Peyer's patch (tissue), 4 donors: Measurements from ENCODE around the gene ZSCAN30. TPM values are rescaled to one million over a fixed set of nuclear protein-coding genes. Genes with fewer than 3 reads are reported as not detected.

Experiments
- DNase-seq, 3 donors: peaks; one replicate each; pipeline ENCODE4 v3.0.0-alpha.2; 2017 to 2019
- H3K27ac ChIP-seq, 4 donors: fragments of 200-600 bp; sonication (generic); one replicate each; pipeline ENCODE4 v1.5.1; 2016 to 2019
- H3K27me3 ChIP-seq, 2 donors: fragments of 200-600 bp; sonication (generic); one replicate each; pipeline ENCODE4 v1.5.1; 2019
- H3K36me3 ChIP-seq, 3 donors: fragments of 200-600 bp; sonication (generic); one replicate each; pipeline ENCODE4 v1.5.1; 2016 to 2019
- H3K4me1 ChIP-seq, 4 donors: fragments of 200-600 bp; sonication (generic); one replicate each; pipeline ENCODE4 v1.5.1; 2016 to 2019
- H3K4me3 ChIP-seq, 4 donors: fragments of 200-600 bp; sonication (generic); 1 replicate in 3 of 4; 2 replicates in 1 of 4; pipeline ENCODE4 v1.5.1; 2016 to 2019; ENCODE audit warnings: mild to moderate bottlenecking in 1 of 4
- H3K9me3 ChIP-seq, 4 donors: fragments of 200-600 bp; sonication (generic); one replicate each; pipeline ENCODE4 v1.5.1; 2016 to 2019; ENCODE audit warnings: mild to moderate bottlenecking in 1 of 4
- POLR2A ChIP-seq, 2 donors: fragments of 450-650 bp; IDR thresholded peaks; one replicate each; pipeline ENCODE4 v1.5.1; 2017; ENCODE audit warnings: antibody characterized with exemption in 2 of 2, mild to moderate bottlenecking in 2 of 2, moderate library complexity in 2 of 2
- total RNA-seq, 4 donors: library from RNA; depleted of rRNA; stranded (reverse); fragments of >200 nt; gene quantifications; one replicate each; pipeline ENCODE4 v1.1.0, GENCODE V29; 2016
- TF ChIP-seq, protein P1 (sequence below), 6 experiments: fragments of 450-650 bp in 4 of 6; fragments of 200-600 bp in 2 of 6; sonication (generic) in 1 of 6; IDR thresholded peaks; one replicate each; pipeline ENCODE4 v1.5.1; 2017 to 2019; ENCODE audit warnings: antibody characterized with exemption in 6 of 6, mild to moderate bottlenecking in 3 of 6, moderate library complexity in 1 of 6

ZSCAN30 gene
- total RNA-seq, 4 donors from 2014 or later: 20.3 to 51.2 (median 26.8) TPM

DNA sequence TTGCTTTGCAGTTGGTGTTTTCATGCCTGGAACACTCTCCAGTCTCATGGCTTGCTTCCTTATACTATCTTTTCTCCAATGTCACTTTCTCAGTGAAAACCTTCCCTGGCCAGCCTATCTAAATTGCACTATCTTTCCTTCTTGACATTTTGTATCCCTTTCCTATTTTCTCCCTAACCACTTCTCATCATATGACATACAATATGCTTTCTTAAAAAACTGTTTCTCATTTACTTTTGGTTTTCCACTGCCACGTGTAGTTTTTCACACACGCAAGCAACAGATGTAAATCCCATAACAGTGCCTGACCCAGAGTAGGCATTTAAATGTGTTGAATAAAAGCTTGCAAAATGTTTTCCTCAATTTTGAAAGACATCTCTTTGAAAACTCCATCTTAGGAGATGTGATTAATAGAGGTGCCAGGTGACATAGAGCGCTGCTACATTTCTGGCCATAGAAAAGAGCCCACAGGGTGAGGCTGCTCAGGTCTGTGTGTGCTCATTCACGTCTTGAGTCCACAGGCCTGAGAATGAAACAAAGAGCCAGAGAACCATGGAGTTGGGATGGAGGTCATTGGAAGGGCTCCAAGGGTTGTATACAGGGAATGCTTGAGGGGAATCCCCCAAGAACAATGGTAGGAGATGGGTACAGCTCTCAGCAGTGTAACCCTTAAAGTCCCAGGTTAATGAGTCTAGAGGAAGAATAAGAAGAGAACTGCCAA is 41.5 kb upstream of the ZSCAN30 start:
- H3K36me3 ChIP-seq: peaks cover 0 to 47% (median 0%) of the 10 kb centered on the region in 3 donors
- TF ChIP-seq POLR2A (IDR thresholded peaks at IDR 0.05): no peak
- TF ChIP-seq, protein P1, sequence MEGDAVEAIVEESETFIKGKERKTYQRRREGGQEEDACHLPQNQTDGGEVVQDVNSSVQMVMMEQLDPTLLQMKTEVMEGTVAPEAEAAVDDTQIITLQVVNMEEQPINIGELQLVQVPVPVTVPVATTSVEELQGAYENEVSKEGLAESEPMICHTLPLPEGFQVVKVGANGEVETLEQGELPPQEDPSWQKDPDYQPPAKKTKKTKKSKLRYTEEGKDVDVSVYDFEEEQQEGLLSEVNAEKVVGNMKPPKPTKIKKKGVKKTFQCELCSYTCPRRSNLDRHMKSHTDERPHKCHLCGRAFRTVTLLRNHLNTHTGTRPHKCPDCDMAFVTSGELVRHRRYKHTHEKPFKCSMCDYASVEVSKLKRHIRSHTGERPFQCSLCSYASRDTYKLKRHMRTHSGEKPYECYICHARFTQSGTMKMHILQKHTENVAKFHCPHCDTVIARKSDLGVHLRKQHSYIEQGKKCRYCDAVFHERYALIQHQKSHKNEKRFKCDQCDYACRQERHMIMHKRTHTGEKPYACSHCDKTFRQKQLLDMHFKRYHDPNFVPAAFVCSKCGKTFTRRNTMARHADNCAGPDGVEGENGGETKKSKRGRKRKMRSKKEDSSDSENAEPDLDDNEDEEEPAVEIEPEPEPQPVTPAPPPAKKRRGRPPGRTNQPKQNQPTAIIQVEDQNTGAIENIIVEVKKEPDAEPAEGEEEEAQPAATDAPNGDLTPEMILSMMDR (IDR thresholded peaks at IDR 0.05): no peak
- H3K27ac ChIP-seq: no peak overlapping the region
- no peak overlapping the region for H3K4me3 ChIP-seq
- H3K9me3 ChIP-seq: no peaks in the 10 kb centered on the region
- no peaks in the 10 kb centered on the region for H3K27me3 ChIP-seq
- no peak for DNase-seq
- no peaks in the 10 kb centered on the region for H3K4me1 ChIP-seq

DNA sequence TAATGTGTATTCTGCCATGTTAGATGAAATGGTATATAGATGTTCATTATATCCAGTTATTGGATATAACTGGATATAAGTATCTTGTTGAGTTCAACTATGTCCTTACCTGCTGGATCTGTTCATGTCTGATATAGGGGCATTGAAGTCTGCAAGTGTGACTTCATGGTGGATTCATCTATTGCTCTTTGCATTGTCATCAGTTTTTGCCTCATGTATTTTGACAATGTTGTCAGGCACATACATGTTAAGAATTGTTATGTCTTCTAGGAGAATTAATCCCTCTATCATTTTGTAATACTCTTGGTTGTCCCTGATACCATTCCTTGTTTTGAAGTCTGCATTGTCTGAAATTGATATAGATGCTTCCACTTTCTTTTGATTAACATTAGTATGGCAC is 38.8 kb upstream of the ZSCAN30 start:
- no peak overlapping the region for H3K4me3 ChIP-seq
- H3K9me3 ChIP-seq: no peaks in the 10 kb centered on the region
- no peaks in the 10 kb centered on the region for H3K27me3 ChIP-seq
- TF ChIP-seq, protein P1 (IDR thresholded peaks at IDR 0.05): no peak
- TF ChIP-seq POLR2A (IDR thresholded peaks at IDR 0.05): no peak
- DNase-seq: no peak
- H3K4me1 ChIP-seq: no peaks in the 10 kb centered on the region
- H3K36me3 ChIP-seq: peaks cover 0 to 22% (median 0%) of the 10 kb centered on the region in 3 donors
- no peak overlapping the region for H3K27ac ChIP-seq

DNA sequence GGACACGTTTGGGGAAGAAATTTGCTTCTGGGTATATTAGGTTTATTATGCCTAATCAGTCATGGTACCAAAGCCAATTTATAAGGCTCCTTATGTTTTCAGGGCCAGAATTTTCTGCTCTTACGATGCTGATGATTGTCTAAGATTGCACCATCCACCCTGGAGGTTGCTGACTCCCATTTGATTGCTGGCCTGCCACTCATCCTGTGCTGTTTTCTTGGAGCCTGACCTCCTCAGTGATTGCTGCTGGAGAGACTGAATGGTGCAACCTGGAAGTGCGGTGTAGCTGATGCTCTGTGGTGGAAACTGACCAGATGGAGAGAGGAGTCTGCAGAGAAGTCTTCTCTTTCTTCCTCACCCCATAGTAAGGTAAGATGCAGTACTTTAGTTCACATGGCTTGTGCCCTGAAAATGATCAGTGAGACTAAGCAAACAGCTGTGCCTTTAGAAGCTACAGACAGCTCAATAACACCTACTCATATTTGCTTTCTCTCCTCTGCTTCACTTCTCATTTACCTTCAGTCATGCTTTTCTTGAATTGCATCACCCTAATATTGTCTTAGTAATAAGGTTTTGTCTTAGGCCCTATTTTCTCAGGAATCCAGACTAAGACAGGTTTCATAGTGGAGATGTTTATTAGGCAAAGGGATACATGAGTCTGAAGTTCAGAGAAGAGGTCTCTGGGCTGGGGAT is 36.8 kb upstream of the ZSCAN30 start:
- DNase-seq: no peak
- Histone ChIP-seq H3K27me3 (no peaks in the 10 kb centered on the region), H3K9me3 (no peaks in the 10 kb centered on the region), H3K4me1 (no peaks in the 10 kb centered on the region), H3K27ac (no peak overlapping the region), H3K36me3 (peaks cover 0 to 5% (median 0%) of the 10 kb centered on the region in 3 donors), H3K4me3 (no peak overlapping the region)
- TF ChIP-seq, protein P1 (IDR thresholded peaks at IDR 0.05): no peak
- no peak for TF ChIP-seq POLR2A (IDR thresholded peaks at IDR 0.05)

DNA sequence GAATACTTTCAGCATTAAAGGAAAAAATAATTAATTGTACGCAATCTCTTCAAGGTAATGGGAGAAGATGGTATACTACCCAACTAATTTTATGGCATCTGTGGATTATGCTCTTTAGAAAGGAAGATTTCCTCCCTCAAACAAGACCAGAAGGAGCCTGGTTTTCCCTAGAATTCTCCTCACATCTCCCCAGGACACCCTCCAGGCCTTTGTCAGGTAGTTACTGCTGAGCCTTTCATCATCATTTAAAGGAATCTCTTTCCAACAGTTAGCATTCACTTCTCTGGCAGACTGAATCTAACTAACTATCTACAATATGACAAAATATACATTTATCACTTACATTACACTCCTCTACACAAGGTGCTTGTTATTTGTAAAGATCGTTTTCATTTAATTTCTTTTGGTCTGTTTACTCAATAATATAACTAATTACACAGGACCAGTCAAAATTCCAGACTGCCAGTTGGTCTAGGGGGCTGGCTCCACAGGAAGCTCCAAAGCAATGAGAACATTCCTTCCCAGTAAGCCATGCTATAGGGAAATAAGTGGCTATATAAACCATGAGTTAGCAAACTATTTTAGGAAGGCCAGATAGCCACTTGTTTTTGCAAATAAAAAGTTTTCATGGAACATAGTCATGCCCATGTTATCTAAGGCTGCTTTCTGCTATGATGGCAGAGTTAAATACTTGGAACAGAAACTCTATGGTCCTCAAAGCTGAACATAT is 35.1 kb upstream of the ZSCAN30 start:
- H3K9me3 ChIP-seq: no peaks in the 10 kb centered on the region
- no peaks in the 10 kb centered on the region for H3K27me3 ChIP-seq
- no peak overlapping the region for H3K4me3 ChIP-seq
- no peaks in the 10 kb centered on the region for H3K36me3 ChIP-seq
- TF ChIP-seq, protein P1 (IDR thresholded peaks at IDR 0.05): no peak
- no peak for TF ChIP-seq POLR2A (IDR thresholded peaks at IDR 0.05)
- H3K27ac ChIP-seq: no peak overlapping the region
- DNase-seq: no peak
- no peaks in the 10 kb centered on the region for H3K4me1 ChIP-seq

DNA sequence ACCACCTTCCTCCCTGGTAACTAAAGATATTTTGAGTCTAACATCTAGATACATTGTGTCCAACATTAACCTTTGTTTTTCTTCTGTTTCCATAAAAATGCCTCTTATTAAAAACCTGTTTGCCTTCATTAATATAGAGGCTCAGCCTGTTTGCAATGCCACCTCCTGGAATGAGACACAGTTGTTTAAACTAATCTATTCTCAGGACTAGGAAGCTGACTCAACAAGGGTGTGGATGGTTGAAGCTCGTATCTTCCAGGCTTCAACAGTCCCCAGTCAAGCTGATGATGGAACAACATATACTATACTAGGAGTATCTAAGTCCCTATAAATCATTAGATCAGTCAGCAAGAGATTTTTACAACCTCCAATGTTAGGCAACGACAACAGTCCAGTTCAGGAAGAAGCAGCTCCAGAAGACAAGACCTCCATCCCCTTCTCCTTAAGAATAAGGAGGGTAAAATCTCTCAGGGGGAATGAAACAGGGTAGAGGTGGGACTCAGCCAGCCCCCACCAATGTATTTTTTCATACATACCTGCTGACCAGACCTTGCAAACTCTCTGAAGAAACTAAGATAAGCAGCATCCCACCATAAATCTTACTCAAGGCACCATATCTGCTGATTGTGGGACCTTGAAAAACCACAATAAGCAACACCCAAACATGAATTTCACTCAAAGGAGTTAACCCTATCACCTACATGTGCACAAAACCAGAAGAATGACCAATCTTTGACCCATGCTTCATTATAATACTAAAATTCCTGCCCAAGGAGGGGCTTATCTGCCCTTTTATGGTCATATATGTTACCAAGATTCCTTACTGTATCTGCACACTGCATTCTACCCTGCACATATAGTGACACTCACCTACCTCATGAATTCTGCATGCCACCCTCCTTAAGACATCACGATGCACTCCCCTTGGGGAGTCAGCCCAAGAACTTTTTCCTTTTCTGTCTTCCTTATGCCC is 32.7 kb upstream of the ZSCAN30 start:
- Histone ChIP-seq H3K27me3 (no peaks in the 10 kb centered on the region), H3K4me3 (no peak overlapping the region), H3K36me3 (no peaks in the 10 kb centered on the region), H3K9me3 (no peaks in the 10 kb centered on the region), H3K27ac (no peak overlapping the region), H3K4me1 (no peaks in the 10 kb centered on the region)
- DNase-seq: no peak
- no peak for TF ChIP-seq POLR2A (IDR thresholded peaks at IDR 0.05)
- TF ChIP-seq, protein P1 (IDR thresholded peaks at IDR 0.05): no peak
